ENCODE measurements around the gene TMEM176B.

TMEM176B gene

GRCh38 chr7:150823043-150823442, 22.9 kb upstream of the TMEM176B start:
- Histone ChIP-seq H2AFZ (ENCODE audit: low read depth, low read length) (peak overlapping the region; percentile 65; the same call in 1 of the 2 replicates), H3K4me1 (ENCODE audit: low read length) (peaks cover 62% of the 10 kb centered on the region), H3K36me3 (replicated peaks; ENCODE audit: low read depth, low read length) (peaks cover 13% of the 10 kb centered on the region), H3K27me3 (ENCODE audit: low read depth, low read length) (no peaks in the 10 kb centered on the region), H3K79me2 (ENCODE audit: low read length) (no peaks in the 10 kb centered on the region), H3K4me2 (ENCODE audit: low read length) (0 out of 2 replicates have a peak overlapping the region, but pooled peaks have one; percentile 12), H3K4me3 (ENCODE audit: low read length) (no peak overlapping the region), H3K27ac (ENCODE audit: low read length) (peak overlapping the region; percentile 99), H4K20me1 (ENCODE audit: insufficient read depth, low read length) (no peaks in the 10 kb centered on the region), H3K9me3 (ENCODE audit: insufficient read depth, low read length) (peaks cover 7% of the 10 kb centered on the region; the same call in 1 of the 2 replicates), H3K9ac (ENCODE audit: low read length) (no peak overlapping the region)
- TF ChIP-seq CTCF (IDR thresholded peaks at IDR 0.05; ENCODE audit: low read depth, low read length) (no peak), EZH2phosphoT487 (IDR thresholded peaks at IDR 0.05; ENCODE audit: low read depth) (no peak)

GRCh38 chr7:150820578-150821198, 20.5 kb upstream of the TMEM176B start:
- H3K4me3 ChIP-seq (ENCODE audit: low read length): peak overlapping the region; percentile 55
- H2AFZ ChIP-seq (ENCODE audit: low read depth, low read length): no peak overlapping the region
- no peaks in the 10 kb centered on the region for H3K27me3 ChIP-seq (ENCODE audit: low read depth, low read length)
- peak overlapping the region; percentile 99 for H3K27ac ChIP-seq (ENCODE audit: low read length)
- H3K9me3 ChIP-seq (ENCODE audit: insufficient read depth, low read length): peaks cover 22% of the 10 kb centered on the region; the same call in 1 of the 2 replicates
- H3K9ac ChIP-seq (ENCODE audit: low read length): peak overlapping the region; percentile 83
- H3K4me2 ChIP-seq (ENCODE audit: low read length): peak overlapping the region; percentile 81
- H3K36me3 ChIP-seq (replicated peaks; ENCODE audit: low read depth, low read length): peaks cover 30% of the 10 kb centered on the region
- H3K79me2 ChIP-seq (ENCODE audit: low read length): no peaks in the 10 kb centered on the region
- TF ChIP-seq EZH2phosphoT487 (IDR thresholded peaks at IDR 0.05; ENCODE audit: low read depth): no peak
- peak; percentile 38 for TF ChIP-seq CTCF (IDR thresholded peaks at IDR 0.05; ENCODE audit: low read depth, low read length)
- H3K4me1 ChIP-seq (ENCODE audit: low read length): peaks cover 62% of the 10 kb centered on the region
- H4K20me1 ChIP-seq (ENCODE audit: insufficient read depth, low read length): no peaks in the 10 kb centered on the region

- Histone ChIP-seq H3K9ac (ENCODE audit: low read length) (peak overlapping the region; percentile 83), H3K9me3 (ENCODE audit: insufficient read depth, low read length) (peaks cover 24% of the 10 kb centered on the region; the same call in 1 of the 2 replicates), H3K79me2 (ENCODE audit: low read length) (no peaks in the 10 kb centered on the region), H3K4me2 (ENCODE audit: low read length) (peak overlapping the region; percentile 81), H3K4me1 (ENCODE audit: low read length) (peaks cover 62% of the 10 kb centered on the region), H3K36me3 (replicated peaks; ENCODE audit: low read depth, low read length) (peaks cover 31% of the 10 kb centered on the region), H3K27me3 (ENCODE audit: low read depth, low read length) (no peaks in the 10 kb centered on the region), H4K20me1 (ENCODE audit: insufficient read depth, low read length) (no peaks in the 10 kb centered on the region), H3K27ac (ENCODE audit: low read length) (peak overlapping the region; percentile 99), H3K4me3 (ENCODE audit: low read length) (peak overlapping the region; percentile 55), H2AFZ (ENCODE audit: low read depth, low read length) (no peak overlapping the region)
- no peak for TF ChIP-seq EZH2phosphoT487 (IDR thresholded peaks at IDR 0.05; ENCODE audit: low read depth)
These were observed 20.0 kb upstream of the TMEM176B start for GRCh38 chr7:150820148-150820547.

- Histone ChIP-seq H3K4me3 (ENCODE audit: low read length) (peak overlapping the region; percentile 55), H3K9me3 (ENCODE audit: insufficient read depth, low read length) (peaks cover 24% of the 10 kb centered on the region; the same call in 1 of the 2 replicates), H4K20me1 (ENCODE audit: insufficient read depth, low read length) (no peaks in the 10 kb centered on the region), H3K4me2 (ENCODE audit: low read length) (peak overlapping the region; percentile 81), H3K36me3 (replicated peaks; ENCODE audit: low read depth, low read length) (peaks cover 31% of the 10 kb centered on the region), H3K27me3 (ENCODE audit: low read depth, low read length) (no peaks in the 10 kb centered on the region), H3K4me1 (ENCODE audit: low read length) (peaks cover 62% of the 10 kb centered on the region), H3K9ac (ENCODE audit: low read length) (peak overlapping the region; percentile 83), H2AFZ (ENCODE audit: low read depth, low read length) (no peak overlapping the region), H3K79me2 (ENCODE audit: low read length) (no peaks in the 10 kb centered on the region), H3K27ac (ENCODE audit: low read length) (peak overlapping the region; percentile 99)
- TF ChIP-seq EZH2phosphoT487 (IDR thresholded peaks at IDR 0.05; ENCODE audit: low read depth) (no peak), CTCF (IDR thresholded peaks at IDR 0.05; ENCODE audit: low read depth, low read length) (no peak)
These were observed 18.8 kb upstream of the TMEM176B start for GRCh38 chr7:150818971-150819370.
